ENCODE measurements around the gene IP6K3.

IP6K3 gene

GRCh38 chr6:33702345-33702977 is 44.2 kb downstream of the IP6K3 start:
- DNase-seq: no peak

- DNase-seq: peak; percentile 51
Measured at GRCh38 chr6:33700391-33701050, 46.2 kb downstream of the IP6K3 start.

GRCh38 chr6:33699739-33700138 is 47.0 kb downstream of the IP6K3 start:
- no peak for DNase-seq

- DNase-seq: no peak
Measured at GRCh38 chr6:33699131-33699530, 47.6 kb downstream of the IP6K3 start.

- DNase-seq: no peak
Measured at GRCh38 chr6:33698494-33698893, 48.2 kb downstream of the IP6K3 start.

GRCh38 chr6:33697845-33698244 is 48.9 kb downstream of the IP6K3 start:
- DNase-seq: no peak

GRCh38 chr6:33696548-33697518 is 49.9 kb downstream of the IP6K3 start:
- no peak for DNase-seq

- DNase-seq: no peak
Measured at GRCh38 chr6:33696076-33696475, 50.6 kb downstream of the IP6K3 start.

GRCh38 chr6:33695451-33695887 is 51.2 kb downstream of the IP6K3 start:
- no peak for DNase-seq

GRCh38 chr6:33694977-33695376 is 51.7 kb downstream of the IP6K3 start:
- no peak for DNase-seq

GRCh38 chr6:33694401-33694931 is 52.2 kb downstream of the IP6K3 start:
- peak; percentile 76 for DNase-seq

GRCh38 chr6:33693186-33694105 is 53.3 kb downstream of the IP6K3 start:
- DNase-seq: no peak

GRCh38 chr6:33692760-33693158 is 53.9 kb downstream of the IP6K3 start:
- no peak for DNase-seq

- DNase-seq: no peak
Measured at GRCh38 chr6:33692078-33692759, 54.5 kb downstream of the IP6K3 start.

- DNase-seq: no peak
Measured at GRCh38 chr6:33691456-33692077, 55.1 kb downstream of the IP6K3 start.

- DNase-seq: no peak
Measured at GRCh38 chr6:33690766-33691165, 55.9 kb downstream of the IP6K3 start.

- DNase-seq: no peak
Measured at GRCh38 chr6:33689879-33690278, 56.8 kb downstream of the IP6K3 start.

- no peak for DNase-seq
Measured at GRCh38 chr6:33689148-33689494, 57.6 kb downstream of the IP6K3 start.

GRCh38 chr6:33688451-33689147 is 58.1 kb downstream of the IP6K3 start:
- no peak for DNase-seq

GRCh38 chr6:33688006-33688405 is 58.7 kb downstream of the IP6K3 start:
- DNase-seq: no peak

Measured in retina (tissue), 1 donor.